Measurements from ENCODE around the gene TMBIM6.

DNA sequence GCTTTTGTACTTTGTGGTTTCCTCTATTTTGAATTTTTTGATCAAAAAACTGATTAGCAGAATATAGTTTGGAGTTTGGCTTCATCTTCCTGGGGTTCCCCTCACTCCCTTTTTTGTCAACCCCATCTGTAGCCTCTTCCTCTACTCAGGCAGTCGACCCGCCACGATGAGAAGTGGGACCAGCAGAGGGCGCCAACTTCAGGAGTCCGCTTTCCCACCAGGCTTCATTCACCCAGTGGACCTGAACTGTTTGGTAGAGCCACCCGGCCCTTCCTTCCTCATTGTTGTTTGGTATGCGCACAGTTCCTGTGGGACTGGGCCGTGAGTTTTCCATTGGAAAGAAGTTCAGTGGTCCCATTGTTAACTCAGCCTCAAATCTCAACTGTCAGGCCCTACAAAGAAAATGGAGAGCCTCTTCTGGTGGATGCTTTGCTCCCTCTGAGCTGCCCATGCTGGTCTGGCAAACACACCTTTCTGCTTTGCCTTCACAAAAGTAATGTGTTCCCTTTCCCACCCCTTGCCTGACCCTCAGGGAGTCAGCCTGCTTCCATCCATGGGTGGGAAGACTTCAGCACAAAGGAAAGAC, 21.7 kb downstream of the TMBIM6 start:
- no peak for TF ChIP-seq EZH2phosphoT487 (IDR thresholded peaks at IDR 0.05; ENCODE audit: insufficient read depth, low read depth)
- no peak for TF ChIP-seq EZH2 (IDR thresholded peaks at IDR 0.05; ENCODE audit: insufficient read depth, poor library complexity, severe bottlenecking)

All from GM23248 (cell line).